GM21619 (cell line): ENCODE results near the gene ABCF2.

Experiments used
- ATAC-seq: cut with Tn5 transposase; IDR thresholded peaks from one replicate; pipeline ENCODE4 v1.9.1; 2021; ENCODE audit not compliant: unreplicated experiment

ABCF2 gene

GRCh38 chr7:151252961-151253711, 26.1 kb upstream of the ABCF2 start:
- no peak for ATAC-seq

DNA sequence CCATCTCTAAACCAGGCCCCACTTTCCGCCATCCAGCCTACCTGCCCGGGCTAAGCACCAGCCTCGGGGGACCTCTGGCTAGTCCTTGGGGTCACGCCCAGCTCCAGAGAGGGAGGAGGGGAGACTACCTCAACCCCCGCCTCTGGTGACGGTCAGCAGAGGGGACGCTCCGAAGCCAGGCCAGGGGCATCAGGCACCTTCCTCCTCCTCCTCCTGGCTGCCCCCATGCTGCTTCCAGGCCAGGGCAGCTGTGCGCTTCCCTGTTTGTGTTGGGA, 25.5 kb upstream of the ABCF2 start:
- no peak for ATAC-seq

- no peak for ATAC-seq
Measured at GRCh38 chr7:151251689-151252560, 24.9 kb upstream of the ABCF2 start.

DNA sequence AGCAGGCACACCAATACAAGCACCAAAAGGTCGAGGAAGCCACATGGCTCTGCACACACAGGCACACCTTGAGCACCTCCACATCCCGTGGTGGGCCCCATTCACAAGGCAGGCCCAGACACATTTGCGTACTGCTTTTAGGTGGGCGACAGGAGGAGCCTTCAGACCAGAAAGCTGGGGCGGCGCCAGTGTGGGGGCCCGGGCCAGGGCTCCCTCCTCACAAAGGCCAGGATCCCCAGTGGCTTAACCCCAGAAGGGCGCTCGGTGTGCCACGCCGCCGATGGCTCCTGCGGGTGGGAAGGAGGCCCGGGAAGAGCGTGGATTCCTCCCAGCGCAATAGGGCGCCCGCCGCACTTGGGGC, 24.3 kb upstream of the ABCF2 start:
- no peak for ATAC-seq

DNA sequence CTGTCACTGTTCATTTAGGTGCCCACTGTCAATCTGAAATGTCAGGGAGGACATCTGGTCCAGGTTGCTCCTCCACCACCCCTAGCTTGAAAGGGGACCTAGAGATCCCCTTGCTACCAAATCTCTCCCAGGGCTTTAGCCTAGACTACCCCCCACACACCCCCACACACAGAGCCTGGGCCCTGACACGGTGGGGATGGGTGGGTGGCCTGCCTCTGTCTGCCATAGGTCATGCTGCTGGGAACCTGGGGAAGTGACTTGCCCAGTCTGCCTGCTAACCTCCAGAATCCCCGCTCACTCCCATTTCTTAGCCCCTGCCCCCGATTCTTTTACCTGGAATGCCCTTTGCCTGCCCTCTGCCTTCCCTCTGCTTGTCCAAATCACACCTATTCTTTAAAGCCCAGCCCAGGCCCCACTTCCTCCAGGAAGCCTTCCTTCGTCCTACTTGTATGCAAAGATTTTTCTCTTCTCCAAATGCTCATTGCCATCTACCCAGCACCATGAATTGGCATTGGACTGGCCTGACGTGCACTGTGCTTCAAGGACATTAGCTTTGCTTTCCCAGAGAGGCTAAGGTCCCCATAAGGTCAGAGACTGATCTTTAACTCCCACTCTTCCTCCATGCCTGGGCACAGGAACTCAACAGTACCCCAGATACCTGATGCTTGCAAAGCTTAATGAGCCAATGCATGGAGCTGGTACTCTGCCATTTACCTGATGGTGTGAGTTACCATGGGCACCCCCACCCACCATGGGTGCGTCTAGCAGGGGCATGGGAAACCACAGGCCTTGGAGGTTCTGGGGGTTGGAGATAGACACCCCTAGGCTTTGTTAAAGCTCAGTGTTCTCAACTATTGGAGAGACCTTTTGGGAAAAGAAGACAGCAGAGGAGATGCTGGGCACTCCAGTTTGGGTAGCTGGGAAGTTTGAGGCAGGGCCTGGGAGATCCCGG, 23.5 kb upstream of the ABCF2 start:
- ATAC-seq, result no peak

GRCh38 chr7:151249732-151250072, 22.7 kb upstream of the ABCF2 start:
- ATAC-seq, result no peak

- ATAC-seq, result no peak
Measured at GRCh38 chr7:151249034-151249731, 22.2 kb upstream of the ABCF2 start.

- ATAC-seq, result no peak
Measured at GRCh38 chr7:151248346-151249033, 21.5 kb upstream of the ABCF2 start, which contains the start of gene SMARCD3. SMARCD3 (minus strand) TSS chr7:151248694; CDS start chr7:151248562, 132 bp downstream.

DNA sequence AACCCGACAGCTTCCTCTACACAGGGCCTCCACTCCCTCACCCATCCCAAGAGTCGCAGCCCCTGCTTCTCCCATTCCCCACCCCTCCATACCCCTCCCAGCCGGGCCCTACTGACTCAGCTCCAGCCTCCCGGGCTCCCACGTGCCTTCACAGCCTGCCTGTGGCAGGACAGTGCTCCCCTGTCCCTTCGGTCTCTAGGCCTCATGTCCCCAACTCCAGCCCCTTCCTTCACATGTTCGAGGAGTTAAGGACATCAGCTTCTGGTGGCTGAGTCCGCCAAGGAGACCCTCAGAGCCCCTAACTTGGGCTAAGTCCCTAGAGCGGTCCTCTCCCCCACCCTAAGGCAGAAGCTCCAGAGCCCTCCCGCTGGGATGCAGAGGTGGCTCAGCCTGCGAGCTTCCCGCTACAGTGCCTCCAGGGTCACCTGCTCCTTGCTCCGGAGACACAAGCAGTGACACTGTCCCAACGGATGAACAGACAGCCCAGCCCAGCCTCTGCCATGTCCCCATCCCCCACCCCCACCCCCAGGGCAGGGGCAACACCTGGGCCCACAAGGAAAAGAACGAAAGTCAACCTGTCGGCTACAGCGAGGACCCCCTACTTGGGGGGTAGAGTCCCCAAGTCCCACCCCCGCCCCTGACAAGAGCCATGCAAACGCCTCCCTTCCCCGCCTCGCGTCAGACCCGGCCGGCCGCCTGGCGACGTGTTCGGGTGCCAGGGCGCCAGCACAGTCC, 20.8 kb upstream of the ABCF2 start:
- ATAC-seq, result no peak

DNA sequence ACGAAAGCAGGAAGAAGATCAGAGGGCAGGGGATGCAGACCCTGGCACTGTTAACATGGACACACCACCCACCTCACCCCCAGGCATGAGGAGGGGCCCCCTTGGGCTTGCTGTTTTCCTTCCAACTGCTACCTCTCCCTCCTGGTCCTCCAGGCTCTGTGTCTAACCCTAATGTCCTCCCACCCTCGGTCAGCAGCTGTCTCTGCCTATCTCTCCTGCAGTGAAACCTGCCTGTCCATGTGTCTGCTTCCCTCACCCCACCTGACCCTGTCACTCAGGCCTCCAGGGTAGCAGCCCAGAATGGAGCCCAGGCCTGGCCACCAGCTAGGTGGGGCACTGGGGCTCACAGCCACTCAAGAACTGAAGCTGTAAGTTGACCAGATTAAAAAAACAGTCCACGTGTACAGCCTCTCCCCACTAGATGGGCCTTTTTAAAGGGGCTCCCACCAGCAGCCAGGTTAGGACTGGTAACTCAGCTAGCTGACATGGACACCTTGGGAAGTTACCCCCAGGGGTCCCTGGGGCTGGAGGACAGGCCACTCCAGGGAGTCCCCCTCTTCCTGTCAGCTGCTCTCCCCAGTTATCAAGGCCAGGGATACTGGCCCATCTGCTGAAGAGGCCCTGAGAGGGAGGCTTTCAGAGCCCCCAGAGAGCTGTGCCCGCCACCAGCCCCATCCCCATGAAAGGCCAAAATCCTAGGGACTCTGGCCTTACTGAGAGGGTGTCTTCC, 20.0 kb upstream of the ABCF2 start:
- ATAC-seq, result no peak

- no peak for ATAC-seq
Measured at GRCh38 chr7:151246102-151246850, 19.3 kb upstream of the ABCF2 start.

- ATAC-seq, result no peak
Measured at GRCh38 chr7:151245360-151246101, 18.5 kb upstream of the ABCF2 start.

DNA sequence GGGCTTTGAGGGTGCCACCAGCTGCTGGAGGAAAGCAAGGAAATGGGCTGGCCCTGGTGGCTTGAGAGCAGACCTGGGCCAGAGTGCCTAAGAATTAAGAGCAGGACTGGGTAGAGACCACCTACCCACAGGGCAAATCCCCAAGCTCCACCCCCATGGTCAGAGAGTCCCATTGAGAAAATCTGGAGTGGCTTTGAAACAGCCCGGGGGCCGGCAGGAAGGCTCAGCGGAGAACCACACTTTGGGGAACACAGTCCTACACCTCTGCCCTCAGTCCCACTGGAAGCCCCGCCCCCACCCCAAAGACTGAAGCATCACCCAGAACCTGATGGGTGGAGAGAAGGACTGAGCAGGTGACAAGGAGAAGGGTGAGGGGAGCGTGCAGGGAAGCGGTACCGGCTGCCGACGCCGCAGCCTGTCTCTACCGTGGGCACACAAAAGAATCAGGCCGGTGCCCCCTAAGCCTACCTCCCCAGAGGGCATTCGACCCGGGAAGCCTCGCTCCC, 17.9 kb upstream of the ABCF2 start:
- ATAC-seq, result no peak

- no peak for ATAC-seq
Measured at GRCh38 chr7:151244196-151244840, 17.3 kb upstream of the ABCF2 start.

DNA sequence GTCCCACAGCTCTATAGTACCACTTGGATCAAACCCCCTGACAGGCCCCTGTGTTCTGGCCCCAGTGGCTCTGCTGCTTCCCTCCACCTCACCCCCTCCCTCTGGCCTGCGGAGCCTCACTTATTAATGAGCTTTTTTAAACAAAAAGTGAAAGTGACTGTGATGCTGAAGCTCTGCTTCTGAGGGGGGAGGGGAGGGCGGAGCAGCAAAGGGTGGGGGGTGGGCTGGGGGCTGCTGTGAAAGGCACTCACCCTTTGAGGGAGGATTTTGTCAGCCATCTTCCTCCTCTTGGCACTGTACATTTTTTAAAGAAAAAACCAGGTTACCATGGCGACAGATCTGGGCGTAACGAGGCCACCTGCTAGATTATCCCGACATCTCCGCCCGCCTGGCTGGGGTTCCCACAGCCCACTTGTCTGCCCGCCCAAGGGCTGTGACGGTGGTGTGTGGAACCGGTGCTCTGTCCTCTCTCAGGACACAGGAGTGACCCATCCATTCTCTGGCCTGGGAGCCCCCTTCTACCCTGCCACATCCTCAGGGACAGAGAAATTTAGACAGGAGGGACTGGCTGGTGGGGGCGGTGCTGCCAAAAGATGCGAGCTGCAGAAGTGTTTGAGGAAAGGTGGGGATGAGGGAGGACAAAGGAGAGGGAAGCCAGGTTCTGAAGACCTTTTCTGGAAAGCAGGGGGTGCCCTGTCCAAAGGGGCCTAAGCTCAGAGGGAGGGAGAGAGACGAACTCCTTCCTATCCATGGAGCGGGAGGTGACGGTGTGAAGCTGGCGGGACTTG, 16.6 kb upstream of the ABCF2 start:
- no peak for ATAC-seq

DNA sequence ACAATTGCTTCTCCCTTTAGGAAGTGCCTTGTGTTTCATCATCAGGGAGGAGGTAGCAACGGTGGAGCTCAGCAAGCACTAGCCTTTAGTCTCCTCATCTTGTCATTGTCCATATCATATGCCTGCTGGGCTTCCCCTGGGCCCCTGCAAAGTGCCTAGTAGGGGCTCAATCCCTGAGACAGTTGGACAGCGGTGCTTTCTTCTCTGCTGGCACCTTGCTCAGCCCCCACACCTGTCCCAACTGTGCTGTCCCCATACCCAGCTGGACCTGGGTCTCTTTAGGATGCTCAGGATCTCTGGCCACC, 16.0 kb upstream of the ABCF2 start:
- ATAC-seq, result no peak
